Sigmoid colon (tissue), 4 donors: ENCODE measurements around the gene KIAA0513.

Experiments
- EP300 ChIP-seq, 4 donors: sonication (generic); formaldehyde crosslinking; IDR thresholded peaks; one replicate each; pipeline ENCODE4 v1.6.1; 2017; ENCODE audit warnings: antibody characterized with exemption in 4 of 4
- POLR2A ChIP-seq, 2 donors: fragments of 450-650 bp; IDR thresholded peaks; one replicate each; pipeline ENCODE4 v1.6.1; 2016; ENCODE audit warnings: antibody characterized with exemption in 2 of 2, mild to moderate bottlenecking in 2 of 2, moderate library complexity in 2 of 2
- POLR2AphosphoS5 ChIP-seq, 4 donors: sonication (generic); formaldehyde crosslinking; IDR thresholded peaks; one replicate each; pipeline ENCODE4 v1.6.1; 2017; ENCODE audit warnings: antibody characterized with exemption in 4 of 4
- TF ChIP-seq, protein P1 (sequence below), 4 experiments: fragments of 450-650 bp in 3 of 4; fragments of 200-600 bp in 1 of 4; IDR thresholded peaks; one replicate each; pipeline ENCODE4 v1.5.1; 2016 to 2019; ENCODE audit warnings: antibody characterized with exemption in 4 of 4, mild to moderate bottlenecking in 3 of 4, moderate library complexity in 2 of 4

- no peak for TF ChIP-seq POLR2A (IDR thresholded peaks at IDR 0.05)
- TF ChIP-seq, protein P1, sequence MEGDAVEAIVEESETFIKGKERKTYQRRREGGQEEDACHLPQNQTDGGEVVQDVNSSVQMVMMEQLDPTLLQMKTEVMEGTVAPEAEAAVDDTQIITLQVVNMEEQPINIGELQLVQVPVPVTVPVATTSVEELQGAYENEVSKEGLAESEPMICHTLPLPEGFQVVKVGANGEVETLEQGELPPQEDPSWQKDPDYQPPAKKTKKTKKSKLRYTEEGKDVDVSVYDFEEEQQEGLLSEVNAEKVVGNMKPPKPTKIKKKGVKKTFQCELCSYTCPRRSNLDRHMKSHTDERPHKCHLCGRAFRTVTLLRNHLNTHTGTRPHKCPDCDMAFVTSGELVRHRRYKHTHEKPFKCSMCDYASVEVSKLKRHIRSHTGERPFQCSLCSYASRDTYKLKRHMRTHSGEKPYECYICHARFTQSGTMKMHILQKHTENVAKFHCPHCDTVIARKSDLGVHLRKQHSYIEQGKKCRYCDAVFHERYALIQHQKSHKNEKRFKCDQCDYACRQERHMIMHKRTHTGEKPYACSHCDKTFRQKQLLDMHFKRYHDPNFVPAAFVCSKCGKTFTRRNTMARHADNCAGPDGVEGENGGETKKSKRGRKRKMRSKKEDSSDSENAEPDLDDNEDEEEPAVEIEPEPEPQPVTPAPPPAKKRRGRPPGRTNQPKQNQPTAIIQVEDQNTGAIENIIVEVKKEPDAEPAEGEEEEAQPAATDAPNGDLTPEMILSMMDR (IDR thresholded peaks at IDR 0.05) = no peak
- no peak for TF ChIP-seq EP300 (IDR thresholded peaks at IDR 0.05)
- peak in 2 of 4 donors; percentile 21 to 40 for TF ChIP-seq POLR2AphosphoS5 (IDR thresholded peaks at IDR 0.05)
These were observed 107.2 kb downstream of the KIAA0513 start for GRCh38 chr16:85134789-85135142.
